Measurements from ENCODE around the gene SARDH.

DNA sequence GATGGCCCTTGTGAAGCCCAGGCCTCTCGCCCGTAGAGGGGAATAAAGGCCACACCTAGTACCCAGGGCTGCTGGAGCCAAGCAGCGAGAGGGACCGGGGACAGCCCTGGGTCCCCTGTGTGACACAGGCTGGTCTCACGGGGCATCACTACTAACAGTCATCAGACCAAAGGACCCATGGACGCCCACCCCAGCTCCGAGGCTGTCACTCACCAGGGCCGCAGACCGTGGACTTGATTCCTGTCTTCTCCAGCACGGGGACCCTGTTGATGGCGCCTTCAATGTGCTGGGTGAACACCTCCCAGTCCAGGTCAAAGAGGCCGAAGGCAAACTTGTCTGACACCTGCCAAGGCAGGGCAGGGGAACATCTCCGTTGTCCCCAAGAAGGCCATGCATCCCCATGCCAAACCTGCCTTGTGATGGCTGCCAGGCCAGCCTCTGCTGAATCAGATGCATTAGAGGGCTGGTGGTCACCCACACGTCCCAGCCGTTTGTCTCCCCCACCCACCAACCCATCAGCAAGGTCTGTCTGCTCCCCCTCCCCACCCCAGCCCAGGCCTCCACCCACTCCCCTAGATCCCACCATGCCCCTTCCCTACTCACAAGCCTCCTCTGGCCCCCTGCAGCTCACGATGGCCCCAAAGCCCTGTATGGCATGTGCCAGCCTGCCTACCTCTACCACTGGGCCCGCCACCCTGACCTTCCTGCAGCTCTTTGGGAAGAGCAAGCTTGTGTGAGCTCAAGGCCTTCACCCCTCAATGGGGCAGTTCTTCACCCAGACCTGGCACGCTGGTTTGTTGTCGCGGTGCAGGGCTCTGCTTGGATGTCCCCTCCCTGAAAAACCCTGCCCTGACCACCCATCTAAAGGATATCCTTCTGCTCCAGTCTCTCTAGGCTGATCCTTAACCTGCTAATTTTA, 20.8 kb downstream of the SARDH start:
- TF ChIP-seq POLR2AphosphoS5 (IDR thresholded peaks at IDR 0.05; ENCODE audit: low read depth, low read length) (no peak), POLR2A (IDR thresholded peaks at IDR 0.05; ENCODE audit: low read depth, low read length) (no peak)
